ENCODE measurements around the gene RBM24.

The RBM24 gene

DNA sequence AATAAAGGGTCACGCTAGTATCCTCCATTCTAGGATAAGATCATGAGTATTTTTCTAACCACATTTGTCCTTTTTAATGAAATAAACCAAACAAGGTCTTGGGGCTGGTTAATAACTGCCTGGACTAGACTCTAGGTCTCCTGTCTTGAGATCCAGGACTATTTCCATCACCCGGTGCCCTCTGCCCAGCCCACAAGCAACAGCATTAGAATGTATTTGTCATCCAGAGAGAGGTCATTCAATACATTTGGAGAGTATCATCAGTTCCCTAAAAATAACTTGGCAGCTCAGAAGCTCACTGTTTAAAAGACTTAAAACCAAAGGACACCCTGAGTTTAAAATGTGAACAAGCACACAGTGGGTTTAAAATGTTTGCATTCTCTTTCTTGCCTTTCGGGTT is 4.4 kb upstream of the RBM24 start:
- TF ChIP-seq, protein P1, sequence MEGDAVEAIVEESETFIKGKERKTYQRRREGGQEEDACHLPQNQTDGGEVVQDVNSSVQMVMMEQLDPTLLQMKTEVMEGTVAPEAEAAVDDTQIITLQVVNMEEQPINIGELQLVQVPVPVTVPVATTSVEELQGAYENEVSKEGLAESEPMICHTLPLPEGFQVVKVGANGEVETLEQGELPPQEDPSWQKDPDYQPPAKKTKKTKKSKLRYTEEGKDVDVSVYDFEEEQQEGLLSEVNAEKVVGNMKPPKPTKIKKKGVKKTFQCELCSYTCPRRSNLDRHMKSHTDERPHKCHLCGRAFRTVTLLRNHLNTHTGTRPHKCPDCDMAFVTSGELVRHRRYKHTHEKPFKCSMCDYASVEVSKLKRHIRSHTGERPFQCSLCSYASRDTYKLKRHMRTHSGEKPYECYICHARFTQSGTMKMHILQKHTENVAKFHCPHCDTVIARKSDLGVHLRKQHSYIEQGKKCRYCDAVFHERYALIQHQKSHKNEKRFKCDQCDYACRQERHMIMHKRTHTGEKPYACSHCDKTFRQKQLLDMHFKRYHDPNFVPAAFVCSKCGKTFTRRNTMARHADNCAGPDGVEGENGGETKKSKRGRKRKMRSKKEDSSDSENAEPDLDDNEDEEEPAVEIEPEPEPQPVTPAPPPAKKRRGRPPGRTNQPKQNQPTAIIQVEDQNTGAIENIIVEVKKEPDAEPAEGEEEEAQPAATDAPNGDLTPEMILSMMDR (IDR thresholded peaks at IDR 0.05): no peak
- Histone ChIP-seq H3K4me3 (no peak overlapping the region), H3K27ac (peak overlapping the region; percentile 38 to 60)
- no peak for DNase-seq (ENCODE audit: low spot score)

DNA sequence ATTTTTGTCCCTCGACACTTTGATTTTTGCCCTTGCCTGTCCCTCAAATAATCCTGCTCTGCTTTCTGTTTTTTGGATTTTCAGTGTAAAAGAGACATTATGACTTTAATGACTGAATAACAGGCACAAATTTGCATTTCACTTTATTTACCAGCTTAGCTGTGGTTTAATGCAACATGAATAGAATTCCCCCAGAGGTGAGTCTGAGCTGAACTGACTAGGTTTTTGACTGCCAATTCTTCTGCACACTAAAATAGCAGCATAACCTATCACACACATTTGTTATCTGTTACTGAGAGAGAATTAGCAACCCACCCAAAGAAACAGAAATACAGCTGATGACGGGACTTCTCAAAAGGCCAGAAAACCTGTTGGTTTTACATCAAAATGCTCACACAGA is 3.9 kb upstream of the RBM24 start:
- DNase-seq (ENCODE audit: low spot score): no peak
- Histone ChIP-seq H3K4me3 (no peak overlapping the region), H3K27ac (peak overlapping the region; percentile 38 to 60)
- TF ChIP-seq, protein P1 (IDR thresholded peaks at IDR 0.05): no peak

DNA sequence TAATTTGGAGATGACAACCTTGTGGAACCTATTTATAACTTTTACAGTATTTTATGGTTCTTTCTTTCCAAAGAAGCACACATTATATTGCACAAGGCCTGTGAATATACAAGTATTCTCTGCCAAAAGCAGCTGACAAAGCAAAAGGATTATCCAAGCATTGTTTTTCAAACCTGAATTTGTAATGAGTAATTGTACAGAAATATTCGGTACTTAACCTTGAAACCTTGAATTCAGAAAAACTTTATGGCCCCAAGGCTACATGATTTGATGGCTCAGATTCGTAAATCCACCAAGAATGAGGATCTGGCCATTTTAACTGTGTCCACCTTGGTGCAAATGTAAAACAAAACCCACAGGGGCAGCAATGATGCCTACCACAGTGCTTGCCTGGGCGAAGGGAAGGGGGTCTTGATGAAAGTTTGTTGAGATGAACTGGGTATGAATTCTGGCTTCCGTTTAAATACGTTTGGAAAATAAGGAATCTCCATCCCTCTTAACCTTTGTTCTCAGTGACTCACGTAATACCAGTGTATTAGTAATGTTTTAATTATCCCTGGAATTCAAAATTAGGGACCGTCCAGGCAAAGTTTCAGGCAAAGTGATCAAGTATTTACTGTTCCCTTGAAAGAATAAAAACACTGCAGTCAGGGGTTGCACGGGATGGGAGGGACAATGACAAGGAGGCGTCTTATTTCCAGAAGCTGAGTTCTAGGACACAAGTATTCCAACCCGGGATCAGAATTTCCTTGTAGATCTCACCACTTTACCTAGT is 2.7 kb upstream of the RBM24 start:
- TF ChIP-seq, protein P1 (IDR thresholded peaks at IDR 0.05): no peak
- DNase-seq (ENCODE audit: low spot score): no peak
- Histone ChIP-seq H3K27ac (peak overlapping the region; percentile 28 to 59), H3K4me3 (no peak overlapping the region)

DNA sequence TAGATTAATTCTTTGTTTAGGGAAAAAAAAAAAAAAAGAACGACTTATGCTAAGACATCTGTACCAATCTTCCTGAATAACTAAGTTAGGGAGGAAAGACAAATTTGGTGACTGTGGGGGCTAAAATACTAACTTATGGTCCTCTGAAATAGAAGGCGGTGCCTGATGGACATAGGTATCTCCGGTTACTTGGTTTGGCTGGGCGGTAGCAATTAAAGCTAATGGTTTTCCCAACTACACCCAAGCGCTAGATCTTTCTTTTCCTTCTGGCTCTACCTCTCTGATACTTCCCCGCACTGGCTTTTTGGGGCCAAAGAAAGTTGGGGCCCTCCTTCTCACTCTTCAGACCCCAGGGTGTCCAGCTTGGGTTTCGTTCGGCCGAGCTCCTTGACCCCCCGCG is 1.0 kb upstream of the RBM24 start:
- TF ChIP-seq, protein P1 (IDR thresholded peaks at IDR 0.05): no peak
- Histone ChIP-seq H3K4me3 (peak overlapping the region; percentile 83), H3K27ac (peak overlapping the region; percentile 68 to 95)
- no peak for DNase-seq (ENCODE audit: low spot score)

DNA sequence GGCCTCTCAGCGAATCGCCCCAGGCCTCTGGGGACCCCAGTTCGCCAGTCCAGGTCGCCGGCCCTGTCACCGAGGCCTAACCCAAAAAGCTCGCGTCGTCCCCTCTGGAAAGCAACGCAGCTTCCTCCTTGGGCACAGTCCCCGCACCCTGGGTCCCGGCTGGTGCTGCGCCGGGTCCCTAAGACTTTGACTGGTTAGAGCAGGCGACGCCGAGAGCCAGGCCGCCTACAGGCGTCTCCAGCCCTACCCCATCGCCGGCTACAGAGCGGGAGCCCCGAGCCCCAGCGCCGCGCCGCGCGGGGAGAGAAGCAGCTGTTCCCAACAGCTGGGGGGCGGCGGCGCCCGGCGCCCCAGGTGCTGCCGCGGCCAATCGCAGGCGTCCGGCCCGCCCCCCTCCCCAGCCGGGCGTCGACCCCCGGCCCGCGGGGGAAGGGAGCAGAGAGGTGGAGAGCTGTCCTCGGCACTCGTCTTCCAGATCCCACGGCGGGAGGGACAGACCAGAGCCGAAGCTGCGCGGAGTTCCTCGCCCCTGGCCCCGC is 540 bp upstream of the RBM24 start:
- TF ChIP-seq, protein P1 (IDR thresholded peaks at IDR 0.05): no peak
- peak; percentile 82 for DNase-seq (ENCODE audit: low spot score)
- Histone ChIP-seq H3K4me3 (peak overlapping the region; percentile 83), H3K27ac (peak overlapping the region; percentile 68 to 95)

DNA sequence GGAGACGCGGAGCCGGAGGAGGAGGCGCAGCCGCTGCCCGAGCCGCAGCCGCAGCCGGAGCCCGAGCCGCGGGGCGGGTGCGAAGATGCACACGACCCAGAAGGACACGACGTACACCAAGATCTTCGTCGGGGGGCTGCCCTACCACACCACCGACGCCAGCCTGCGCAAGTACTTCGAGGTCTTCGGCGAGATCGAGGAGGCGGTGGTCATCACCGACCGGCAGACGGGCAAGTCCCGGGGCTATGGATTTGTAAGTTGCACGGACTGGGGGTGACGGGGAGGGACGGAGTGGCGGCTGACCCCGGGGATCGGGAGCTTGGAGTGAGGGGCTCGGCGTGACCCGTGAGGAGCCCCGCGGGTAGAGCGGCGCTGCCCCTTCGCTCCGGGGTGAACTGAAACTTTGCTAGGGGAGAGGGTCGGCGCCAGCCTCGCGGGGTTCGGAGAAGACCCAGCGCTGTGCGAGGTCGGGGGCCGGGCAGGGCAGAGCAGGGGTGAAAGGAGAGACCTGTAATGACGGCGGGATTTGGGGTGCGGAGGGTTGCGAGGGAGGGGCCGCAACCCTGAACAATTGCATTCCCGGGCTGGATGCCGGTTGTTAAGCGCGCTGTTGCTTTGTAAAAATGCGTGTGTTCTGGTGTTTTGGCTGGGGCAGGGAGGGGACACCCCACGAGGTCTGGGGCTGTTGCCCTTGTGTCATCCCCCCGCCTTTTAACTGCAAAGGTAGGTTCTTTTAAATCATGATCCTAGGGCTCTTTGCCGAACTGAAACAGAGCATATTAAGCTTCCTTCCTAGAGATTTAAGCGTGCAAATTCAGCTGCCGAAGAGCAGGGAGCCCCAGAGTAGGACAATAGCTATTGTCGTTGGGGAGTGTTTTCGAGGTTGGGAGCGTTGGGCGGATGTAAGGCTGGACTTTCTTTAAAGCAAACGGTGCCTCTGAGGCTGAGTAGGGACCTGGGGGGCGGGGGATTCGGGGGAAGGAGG is 628 bp downstream of the RBM24 start:
- peak overlapping the region; percentile 83 for H3K4me3 ChIP-seq
- H3K27ac ChIP-seq: peak overlapping the region; percentile 68 to 95
- TF ChIP-seq, protein P1 (IDR thresholded peaks at IDR 0.05): no peak
- peak; percentile 76 for DNase-seq (ENCODE audit: low spot score)

Data from coronary artery (tissue), 2 donors.